ENCODE data around the gene KIT.

The KIT gene

GRCh38 chr4:54707406-54707805, 49.6 kb downstream of the KIT start:
- no peak for DNase-seq (ENCODE audit: low read depth)
- TF ChIP-seq, protein P1, sequence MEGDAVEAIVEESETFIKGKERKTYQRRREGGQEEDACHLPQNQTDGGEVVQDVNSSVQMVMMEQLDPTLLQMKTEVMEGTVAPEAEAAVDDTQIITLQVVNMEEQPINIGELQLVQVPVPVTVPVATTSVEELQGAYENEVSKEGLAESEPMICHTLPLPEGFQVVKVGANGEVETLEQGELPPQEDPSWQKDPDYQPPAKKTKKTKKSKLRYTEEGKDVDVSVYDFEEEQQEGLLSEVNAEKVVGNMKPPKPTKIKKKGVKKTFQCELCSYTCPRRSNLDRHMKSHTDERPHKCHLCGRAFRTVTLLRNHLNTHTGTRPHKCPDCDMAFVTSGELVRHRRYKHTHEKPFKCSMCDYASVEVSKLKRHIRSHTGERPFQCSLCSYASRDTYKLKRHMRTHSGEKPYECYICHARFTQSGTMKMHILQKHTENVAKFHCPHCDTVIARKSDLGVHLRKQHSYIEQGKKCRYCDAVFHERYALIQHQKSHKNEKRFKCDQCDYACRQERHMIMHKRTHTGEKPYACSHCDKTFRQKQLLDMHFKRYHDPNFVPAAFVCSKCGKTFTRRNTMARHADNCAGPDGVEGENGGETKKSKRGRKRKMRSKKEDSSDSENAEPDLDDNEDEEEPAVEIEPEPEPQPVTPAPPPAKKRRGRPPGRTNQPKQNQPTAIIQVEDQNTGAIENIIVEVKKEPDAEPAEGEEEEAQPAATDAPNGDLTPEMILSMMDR (conservative IDR thresholded peaks at IDR 0.05; ENCODE audit: control insufficient read depth, insufficient read depth, low read depth, low read length), result no peak
- no peak overlapping the region for H3K4me3 ChIP-seq (ENCODE audit: control insufficient read depth, low read depth, low read length)

- no peak for DNase-seq (ENCODE audit: low read depth)
- TF ChIP-seq, protein P1 (conservative IDR thresholded peaks at IDR 0.05; ENCODE audit: control insufficient read depth, insufficient read depth, low read depth, low read length), result no peak
- H3K4me3 ChIP-seq (ENCODE audit: control insufficient read depth, low read depth, low read length), result no peak overlapping the region
Observed at GRCh38 chr4:54708339-54709279, 50.9 kb downstream of the KIT start.

DNA sequence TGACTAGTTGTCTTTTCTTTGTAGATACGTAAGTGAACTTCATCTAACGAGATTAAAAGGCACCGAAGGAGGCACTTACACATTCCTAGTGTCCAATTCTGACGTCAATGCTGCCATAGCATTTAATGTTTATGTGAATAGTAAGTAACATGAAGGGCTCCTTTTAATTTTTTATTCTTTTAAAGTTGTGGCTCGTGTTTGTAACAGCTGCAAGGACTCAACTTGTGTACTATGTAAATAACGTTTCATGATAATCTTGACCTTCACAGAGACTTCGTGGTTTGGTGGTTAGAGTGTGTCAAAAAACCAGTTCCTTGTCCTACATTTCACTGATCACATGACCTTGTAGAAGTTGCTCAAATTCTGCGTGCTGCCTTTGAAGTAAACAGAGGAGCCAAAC, 51.6 kb downstream of the KIT start:
- no peak overlapping the region for H3K4me3 ChIP-seq (ENCODE audit: control insufficient read depth, low read depth, low read length)
- TF ChIP-seq, protein P1 (conservative IDR thresholded peaks at IDR 0.05; ENCODE audit: control insufficient read depth, insufficient read depth, low read depth, low read length), result no peak
- no peak for DNase-seq (ENCODE audit: low read depth)

GRCh38 chr4:54712206-54712605, 54.4 kb downstream of the KIT start:
- TF ChIP-seq, protein P1 (conservative IDR thresholded peaks at IDR 0.05; ENCODE audit: control insufficient read depth, insufficient read depth, low read depth, low read length), result no peak
- no peak for DNase-seq (ENCODE audit: low read depth)
- no peak overlapping the region for H3K4me3 ChIP-seq (ENCODE audit: control insufficient read depth, low read depth, low read length)

GRCh38 chr4:54714631-54715030, 56.9 kb downstream of the KIT start:
- DNase-seq (ENCODE audit: low read depth), result no peak
- H3K4me3 ChIP-seq (ENCODE audit: control insufficient read depth, low read depth, low read length), result no peak overlapping the region
- TF ChIP-seq, protein P1 (conservative IDR thresholded peaks at IDR 0.05; ENCODE audit: control insufficient read depth, insufficient read depth, low read depth, low read length), result no peak

DNA sequence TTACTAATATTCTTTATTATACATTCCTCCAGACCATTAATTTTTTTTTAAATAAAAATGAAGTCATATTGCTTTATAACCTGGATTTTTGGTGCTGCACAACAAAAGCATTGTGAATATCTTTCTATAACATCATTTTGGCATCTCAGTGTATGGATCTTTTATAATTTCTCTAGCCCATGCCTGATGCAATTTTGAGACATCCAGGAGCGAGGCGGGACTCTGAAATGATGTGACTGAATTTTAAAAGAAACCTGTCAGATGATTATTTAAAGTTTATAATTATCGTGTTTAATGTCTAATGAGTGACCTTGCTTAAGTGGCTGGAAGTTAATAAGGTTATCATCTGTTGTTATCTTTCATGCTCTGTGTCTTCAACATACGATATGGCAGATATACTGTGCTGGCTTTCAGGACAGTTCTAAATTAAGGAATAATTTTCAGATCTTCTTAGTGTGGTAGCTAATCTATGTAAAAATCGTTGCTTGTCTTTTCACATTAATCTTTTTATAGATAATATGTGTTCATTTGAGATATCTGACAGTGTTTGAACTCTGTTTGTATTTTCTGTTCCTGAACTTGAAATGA, 58.8 kb downstream of the KIT start:
- TF ChIP-seq, protein P1 (conservative IDR thresholded peaks at IDR 0.05; ENCODE audit: control insufficient read depth, insufficient read depth, low read depth, low read length), result no peak
- no peak for DNase-seq (ENCODE audit: low read depth)
- no peak overlapping the region for H3K4me3 ChIP-seq (ENCODE audit: control insufficient read depth, low read depth, low read length)
